Measurements from ENCODE around the gene SORCS1.

Gene SORCS1

DNA sequence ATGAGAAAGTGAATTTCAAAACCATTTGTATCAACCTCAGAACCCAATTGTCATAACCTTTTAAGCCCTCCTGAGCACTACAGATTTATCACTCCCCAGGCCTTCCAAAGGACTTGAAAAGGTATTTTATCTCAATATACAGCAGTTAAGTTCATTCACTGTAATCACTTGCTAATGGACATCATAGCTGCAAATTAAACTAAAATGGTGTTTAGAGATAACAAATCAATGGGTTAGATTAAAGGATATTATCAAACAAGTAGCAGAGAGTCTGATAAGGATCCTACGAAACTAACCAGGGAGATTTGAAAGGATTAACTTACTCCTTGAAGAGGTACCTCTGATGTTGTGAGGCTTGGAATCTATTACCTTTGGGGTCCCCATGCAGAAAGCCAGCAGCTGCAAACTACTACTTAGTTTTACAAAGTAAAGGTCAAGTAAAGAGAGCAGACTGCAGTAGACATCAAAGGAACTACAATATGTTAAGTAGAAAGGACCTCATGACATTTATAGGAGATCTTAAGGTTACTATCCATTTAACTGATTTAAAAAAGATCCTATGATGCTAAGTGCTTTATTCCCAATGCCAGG is 359.4 kb downstream of the SORCS1 start:
- H3K4me3 ChIP-seq (ENCODE audit: low read length), result no peak overlapping the region
- DNase-seq (ENCODE audit: low read depth), result no peak
- TF ChIP-seq, protein P1, sequence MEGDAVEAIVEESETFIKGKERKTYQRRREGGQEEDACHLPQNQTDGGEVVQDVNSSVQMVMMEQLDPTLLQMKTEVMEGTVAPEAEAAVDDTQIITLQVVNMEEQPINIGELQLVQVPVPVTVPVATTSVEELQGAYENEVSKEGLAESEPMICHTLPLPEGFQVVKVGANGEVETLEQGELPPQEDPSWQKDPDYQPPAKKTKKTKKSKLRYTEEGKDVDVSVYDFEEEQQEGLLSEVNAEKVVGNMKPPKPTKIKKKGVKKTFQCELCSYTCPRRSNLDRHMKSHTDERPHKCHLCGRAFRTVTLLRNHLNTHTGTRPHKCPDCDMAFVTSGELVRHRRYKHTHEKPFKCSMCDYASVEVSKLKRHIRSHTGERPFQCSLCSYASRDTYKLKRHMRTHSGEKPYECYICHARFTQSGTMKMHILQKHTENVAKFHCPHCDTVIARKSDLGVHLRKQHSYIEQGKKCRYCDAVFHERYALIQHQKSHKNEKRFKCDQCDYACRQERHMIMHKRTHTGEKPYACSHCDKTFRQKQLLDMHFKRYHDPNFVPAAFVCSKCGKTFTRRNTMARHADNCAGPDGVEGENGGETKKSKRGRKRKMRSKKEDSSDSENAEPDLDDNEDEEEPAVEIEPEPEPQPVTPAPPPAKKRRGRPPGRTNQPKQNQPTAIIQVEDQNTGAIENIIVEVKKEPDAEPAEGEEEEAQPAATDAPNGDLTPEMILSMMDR (conservative IDR thresholded peaks at IDR 0.05; ENCODE audit: low read length), result no peak

- H3K4me3 ChIP-seq (ENCODE audit: low read length), result no peak overlapping the region
- DNase-seq (ENCODE audit: low read depth), result no peak
- TF ChIP-seq, protein P1 (conservative IDR thresholded peaks at IDR 0.05; ENCODE audit: low read length), result no peak
Observed at GRCh38 chr10:106802949-106803348, 361.6 kb downstream of the SORCS1 start.

GRCh38 chr10:106799776-106800175 is 364.7 kb downstream of the SORCS1 start:
- TF ChIP-seq, protein P1 (conservative IDR thresholded peaks at IDR 0.05; ENCODE audit: low read length), result no peak
- H3K4me3 ChIP-seq (ENCODE audit: low read length), result no peak overlapping the region
- no peak for DNase-seq (ENCODE audit: low read depth)

DNA sequence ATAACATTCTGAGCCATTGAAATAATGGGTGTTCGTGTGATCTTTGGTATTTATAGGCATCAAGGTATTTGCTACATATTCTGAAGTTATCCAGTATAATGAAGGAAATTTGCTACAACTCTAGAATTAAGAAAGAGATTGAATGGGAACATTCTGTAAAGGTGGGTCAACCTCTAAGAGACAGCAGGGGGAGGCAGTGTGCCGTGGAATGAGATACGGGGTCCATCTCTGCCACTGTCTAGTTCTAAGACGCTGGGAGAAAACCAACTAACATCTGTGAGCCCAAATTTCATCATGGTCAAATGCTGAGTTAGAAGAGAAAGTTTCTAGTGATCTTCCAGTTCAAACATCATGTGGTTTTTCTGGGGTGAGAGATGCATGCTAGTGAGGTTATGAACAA is 368.9 kb downstream of the SORCS1 start:
- DNase-seq (ENCODE audit: low read depth), result no peak
- no peak overlapping the region for H3K4me3 ChIP-seq (ENCODE audit: low read length)
- TF ChIP-seq, protein P1 (conservative IDR thresholded peaks at IDR 0.05; ENCODE audit: low read length), result no peak

- DNase-seq (ENCODE audit: low read depth), result no peak
- TF ChIP-seq, protein P1 (conservative IDR thresholded peaks at IDR 0.05; ENCODE audit: low read length), result no peak
- no peak overlapping the region for H3K4me3 ChIP-seq (ENCODE audit: low read length)
Observed at GRCh38 chr10:106793617-106794016, 370.9 kb downstream of the SORCS1 start.

DNA sequence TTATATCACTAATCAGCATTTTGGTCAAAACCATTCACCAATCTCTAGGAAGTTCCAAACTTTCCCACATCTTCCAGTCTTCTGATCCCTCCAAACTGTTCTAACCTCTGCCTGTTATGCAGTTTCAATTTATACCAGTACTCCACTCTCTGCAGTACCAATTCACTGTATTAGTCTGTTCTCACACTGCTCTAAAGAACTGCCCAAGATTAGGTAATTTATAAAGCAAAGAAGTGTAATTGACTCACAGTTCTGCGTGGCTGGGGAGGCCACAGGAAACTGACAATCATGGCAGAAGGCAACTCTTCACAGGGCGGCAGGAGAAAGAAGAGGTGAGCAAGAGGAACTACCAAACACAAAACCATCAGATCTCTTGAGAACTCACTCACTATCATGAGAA is 374.9 kb downstream of the SORCS1 start:
- DNase-seq (ENCODE audit: low read depth), result no peak
- no peak overlapping the region for H3K4me3 ChIP-seq (ENCODE audit: low read length)
- TF ChIP-seq, protein P1 (conservative IDR thresholded peaks at IDR 0.05; ENCODE audit: low read length), result no peak

DNA sequence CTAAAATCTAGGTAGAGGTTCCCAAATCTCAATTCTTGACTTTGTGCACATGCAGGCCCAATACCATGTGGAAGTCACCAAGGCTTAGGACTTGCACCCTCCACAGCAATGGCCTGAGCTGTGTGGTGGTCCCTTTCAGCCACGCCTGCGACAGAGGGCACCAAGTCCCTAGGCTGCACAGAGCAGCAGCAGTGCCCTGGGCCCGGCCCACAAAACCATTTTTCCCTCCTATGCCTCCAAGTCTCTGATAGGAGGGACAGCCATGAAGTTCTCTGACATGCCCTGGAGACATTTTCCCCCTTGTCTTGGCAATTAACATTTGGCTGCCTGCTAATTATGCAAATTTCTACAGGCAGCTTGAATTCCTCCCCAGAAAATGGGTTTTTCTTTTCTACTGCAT is 375.5 kb downstream of the SORCS1 start:
- TF ChIP-seq, protein P1 (conservative IDR thresholded peaks at IDR 0.05; ENCODE audit: low read length), result no peak
- no peak overlapping the region for H3K4me3 ChIP-seq (ENCODE audit: low read length)
- no peak for DNase-seq (ENCODE audit: low read depth)

Measured in AG10803 (cell line).